SU-DHL-6 (cell line): ENCODE results near the gene AGPAT2.

Source experiments
- CTCF ChIP-seq: fragments of 200-600 bp; sonication (generic); IDR thresholded peaks from one replicate; pipeline ENCODE4 v1.5.1; 2017; ENCODE audit warnings: antibody characterized with exemption, mild to moderate bottlenecking, low read length, moderate library complexity; ENCODE audit not compliant: insufficient read depth, poor library complexity, severe bottlenecking
- EZH2phosphoT487 ChIP-seq: fragments of 200-600 bp; sonication (generic), shearing (Covaris generic); conservative IDR thresholded peaks from 2 replicates; pipeline ENCODE4 v1.6.1; 2018; ENCODE audit warnings: mild to moderate bottlenecking, antibody characterized with exemption, low read length, moderate library complexity, mixed read lengths

- TF ChIP-seq CTCF (no peak), EZH2phosphoT487 (no peak)
Measured at GRCh38 chr9:136723989-136724388, 36.7 kb upstream of the AGPAT2 start.
